PFSK-1 (cell line): ENCODE results near the gene SMLR1.

Experiments used
- POLR2AphosphoS5 ChIP-seq: IDR thresholded peaks from 2 replicates; pipeline ENCODE4 v1.6.1; 2012; ENCODE audit warnings: low read depth, mild to moderate bottlenecking, control low read depth, low read length, moderate library complexity
- TAF1 ChIP-seq: IDR thresholded peaks from 2 replicates; pipeline ENCODE4 v1.6.1; 2012; ENCODE audit warnings: low read length, control low read depth, borderline replicate concordance; ENCODE audit not compliant: insufficient read depth
- TF ChIP-seq, protein P1 (sequence below), 2 experiments: IDR thresholded peaks; 2 replicates each; pipeline versions ENCODE4 v1.6.1 to v1.8.0; 2011 to 2012; ENCODE audit warnings: low read depth in 2 of 2, low read length in 2 of 2, control low read depth in 1 of 2, inconsistent platforms in 1 of 2, mild to moderate bottlenecking in 1 of 2, moderate library complexity in 1 of 2; ENCODE audit not compliant: insufficient read depth in 1 of 2

- TF ChIP-seq POLR2AphosphoS5 (no peak), TAF1 (no peak)
- TF ChIP-seq, protein P1, sequence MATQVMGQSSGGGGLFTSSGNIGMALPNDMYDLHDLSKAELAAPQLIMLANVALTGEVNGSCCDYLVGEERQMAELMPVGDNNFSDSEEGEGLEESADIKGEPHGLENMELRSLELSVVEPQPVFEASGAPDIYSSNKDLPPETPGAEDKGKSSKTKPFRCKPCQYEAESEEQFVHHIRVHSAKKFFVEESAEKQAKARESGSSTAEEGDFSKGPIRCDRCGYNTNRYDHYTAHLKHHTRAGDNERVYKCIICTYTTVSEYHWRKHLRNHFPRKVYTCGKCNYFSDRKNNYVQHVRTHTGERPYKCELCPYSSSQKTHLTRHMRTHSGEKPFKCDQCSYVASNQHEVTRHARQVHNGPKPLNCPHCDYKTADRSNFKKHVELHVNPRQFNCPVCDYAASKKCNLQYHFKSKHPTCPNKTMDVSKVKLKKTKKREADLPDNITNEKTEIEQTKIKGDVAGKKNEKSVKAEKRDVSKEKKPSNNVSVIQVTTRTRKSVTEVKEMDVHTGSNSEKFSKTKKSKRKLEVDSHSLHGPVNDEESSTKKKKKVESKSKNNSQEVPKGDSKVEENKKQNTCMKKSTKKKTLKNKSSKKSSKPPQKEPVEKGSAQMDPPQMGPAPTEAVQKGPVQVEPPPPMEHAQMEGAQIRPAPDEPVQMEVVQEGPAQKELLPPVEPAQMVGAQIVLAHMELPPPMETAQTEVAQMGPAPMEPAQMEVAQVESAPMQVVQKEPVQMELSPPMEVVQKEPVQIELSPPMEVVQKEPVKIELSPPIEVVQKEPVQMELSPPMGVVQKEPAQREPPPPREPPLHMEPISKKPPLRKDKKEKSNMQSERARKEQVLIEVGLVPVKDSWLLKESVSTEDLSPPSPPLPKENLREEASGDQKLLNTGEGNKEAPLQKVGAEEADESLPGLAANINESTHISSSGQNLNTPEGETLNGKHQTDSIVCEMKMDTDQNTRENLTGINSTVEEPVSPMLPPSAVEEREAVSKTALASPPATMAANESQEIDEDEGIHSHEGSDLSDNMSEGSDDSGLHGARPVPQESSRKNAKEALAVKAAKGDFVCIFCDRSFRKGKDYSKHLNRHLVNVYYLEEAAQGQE (IDR thresholded peaks at IDR 0.05; ENCODE audit: insufficient read depth in 1 of 2, low read depth in 2 of 2, low read length in 2 of 2): no peak
Measured at GRCh38 chr6:130858498-130859160, 31.4 kb downstream of the SMLR1 start.
